ENCODE measurements around the gene MALAT1.
"Not testable (repeated sequence)": the region's sequence is repeated elsewhere in the genome, so short reads cannot be mapped to it uniquely, and the experiment has no call there.

DNA sequence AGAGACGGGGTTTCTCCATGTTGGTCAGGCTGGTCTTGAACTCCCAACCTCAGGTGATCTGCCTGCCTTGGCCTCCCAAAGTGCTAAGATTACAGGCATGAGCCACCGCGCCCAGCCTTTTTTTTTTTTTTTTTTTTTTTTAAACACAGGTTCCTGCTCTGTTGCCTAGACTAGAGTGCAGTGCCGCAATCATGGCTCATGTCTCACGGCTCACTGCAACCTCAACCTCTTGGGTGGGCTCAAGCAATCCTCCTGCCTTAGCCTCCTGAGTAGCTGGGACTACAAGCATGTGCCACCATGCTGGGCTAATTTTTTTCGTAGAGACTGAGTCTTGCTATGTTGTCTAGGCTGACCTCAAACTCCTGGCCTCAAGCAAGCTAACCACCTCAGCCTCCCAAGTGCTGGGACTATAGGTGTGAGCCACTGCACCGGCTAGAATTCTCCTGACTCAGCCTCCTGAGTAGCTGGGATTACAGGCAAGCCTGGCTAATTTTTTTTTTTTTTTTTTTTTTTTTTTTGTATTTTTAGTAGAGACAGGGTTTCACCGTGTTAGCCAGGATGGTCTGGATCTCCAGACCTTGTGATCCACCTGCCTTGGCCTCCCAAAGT is 20.2 kb downstream of the MALAT1 start:
- TF ChIP-seq CTCF (IDR thresholded peaks at IDR 0.05); POLR2A (IDR thresholded peaks at IDR 0.05); EP300 (IDR thresholded peaks at IDR 0.05; ENCODE audit: low read depth); POLR2AphosphoS5 (IDR thresholded peaks at IDR 0.05): not testable (repeated sequence)
